ENCODE results near the gene RAN.
"Not testable (repeated sequence)": the region's sequence is repeated elsewhere in the genome, so short reads cannot be mapped to it uniquely, and the experiment has no call there.

Gene RAN

DNA sequence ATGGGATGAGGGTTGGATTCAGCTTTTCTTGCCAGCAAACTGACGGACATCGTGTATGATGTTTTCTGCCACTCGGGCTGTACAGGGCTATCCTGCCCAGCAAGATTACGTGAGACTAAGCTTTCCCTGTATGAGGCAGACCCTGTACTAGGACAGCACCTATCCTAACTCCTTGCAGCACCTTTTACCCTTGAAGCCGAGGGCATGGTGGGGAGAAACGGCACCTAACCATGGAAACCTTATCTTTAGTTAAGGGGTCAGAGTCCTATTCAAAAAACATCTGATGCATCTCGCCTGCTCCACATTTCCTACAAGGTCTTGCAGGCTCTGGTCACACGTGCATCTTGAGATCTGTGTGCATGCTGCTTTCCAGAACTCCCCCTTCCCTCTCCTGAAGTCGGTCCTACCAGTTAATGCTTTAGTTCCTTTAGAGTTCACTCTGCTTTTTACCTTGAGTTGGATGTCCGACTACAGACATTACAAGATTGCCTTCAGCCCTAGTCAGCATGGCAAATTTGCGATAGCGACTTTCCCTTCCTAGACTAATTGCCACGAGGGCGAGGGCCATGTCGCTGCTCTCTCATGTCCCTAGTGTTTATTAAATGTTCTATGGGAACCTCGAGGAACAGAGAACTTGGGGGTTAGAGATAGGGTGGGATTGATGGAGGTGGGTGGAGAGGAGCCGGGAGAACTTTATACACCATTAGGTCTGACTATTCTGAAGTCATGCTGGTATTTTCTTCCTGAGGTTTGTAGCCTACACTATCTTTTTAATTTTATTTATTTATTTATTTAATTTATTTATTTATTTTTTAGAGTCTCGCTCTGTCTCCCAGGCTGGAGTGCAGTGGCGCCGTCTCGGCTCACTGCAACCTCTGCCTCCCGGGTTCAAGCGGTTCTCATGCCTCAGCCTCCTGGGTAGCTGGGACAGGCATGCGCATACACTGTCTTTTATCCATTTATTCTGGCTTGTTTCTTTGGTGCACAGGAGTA, 6.6 kb downstream of the RAN start:
- DNase-seq (ENCODE audit: low read depth in 2 of 2): no peak

DNA sequence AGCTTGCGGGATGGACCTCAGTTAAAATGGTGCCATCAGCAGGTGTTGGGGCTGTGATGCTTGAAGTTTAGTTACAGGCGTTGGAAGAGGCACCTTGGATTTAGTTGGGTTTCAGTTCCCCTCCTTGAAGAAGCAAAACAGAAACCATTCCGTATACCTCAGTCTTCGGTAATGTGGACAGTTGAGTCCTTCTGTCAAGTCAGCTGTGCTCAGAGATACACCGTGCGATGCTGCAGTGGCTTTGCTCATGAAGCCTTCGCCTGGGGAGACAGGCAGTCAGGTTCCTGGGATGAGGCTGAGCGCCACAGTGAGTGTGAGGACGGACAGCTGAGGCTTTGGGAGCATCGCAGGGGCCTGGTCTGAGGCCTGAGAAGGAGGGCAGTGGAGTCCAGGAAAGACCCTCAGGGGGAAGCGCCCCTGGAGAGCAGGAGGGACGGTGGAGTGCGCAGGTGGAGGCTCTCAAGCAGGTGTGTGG, 7.4 kb downstream of the RAN start:
- no peak for DNase-seq (ENCODE audit: low read depth in 2 of 2)

DNA sequence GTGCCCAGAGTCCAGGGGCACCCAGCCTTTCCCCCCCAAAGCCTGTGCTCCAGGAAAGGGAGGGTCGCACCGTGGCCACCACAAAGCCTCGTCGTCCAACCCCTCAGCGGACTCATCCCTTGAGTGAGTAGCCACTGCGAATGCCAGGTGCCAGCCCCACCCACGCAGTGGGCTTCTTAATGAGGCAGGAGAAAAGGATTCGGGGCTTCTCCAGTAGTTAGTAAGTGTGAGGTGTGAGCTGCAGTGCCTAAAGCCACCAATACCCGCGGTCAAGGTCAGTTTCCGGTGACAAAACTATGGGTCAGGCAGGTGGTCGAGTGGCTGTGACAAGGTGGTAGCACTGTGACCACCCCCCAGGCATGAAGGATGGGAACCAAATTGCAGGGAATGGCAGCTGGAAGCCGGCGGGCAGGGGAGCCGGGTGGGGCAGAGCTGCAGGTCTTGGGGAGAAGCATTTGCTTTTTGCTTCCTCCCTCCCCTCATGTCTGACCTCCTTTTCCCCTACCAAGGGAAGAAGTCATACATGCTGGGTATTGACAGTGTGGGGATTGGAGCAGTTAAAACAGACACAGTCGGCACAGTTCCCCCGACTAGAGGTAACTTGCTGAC, 8.0 kb downstream of the RAN start:
- no peak for DNase-seq (ENCODE audit: low read depth in 2 of 2)

DNA sequence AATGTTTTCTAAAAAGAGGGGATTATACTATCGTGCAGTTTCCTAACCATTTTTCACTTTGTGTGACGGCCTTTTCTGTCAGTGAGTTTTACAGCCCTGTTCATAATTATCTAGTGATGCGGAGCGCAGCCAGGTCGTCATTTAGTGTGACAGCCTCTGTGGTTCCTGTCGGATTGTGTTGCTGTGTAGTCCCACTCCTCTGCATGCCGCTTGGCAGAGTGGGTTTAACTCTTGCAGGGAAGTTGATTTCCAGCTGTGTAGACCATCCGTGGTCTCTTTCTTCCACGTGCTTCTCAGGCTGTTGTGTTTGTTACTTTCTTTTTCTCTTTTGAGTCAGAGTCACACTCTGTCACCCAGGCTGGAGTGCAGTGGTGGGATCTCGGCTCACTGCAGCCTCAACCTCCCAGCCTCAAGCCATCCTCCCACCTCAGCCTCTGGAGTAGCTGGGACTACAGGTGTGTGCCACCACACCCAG, 8.6 kb downstream of the RAN start:
- no peak for DNase-seq (ENCODE audit: low read depth in 2 of 2)

DNA sequence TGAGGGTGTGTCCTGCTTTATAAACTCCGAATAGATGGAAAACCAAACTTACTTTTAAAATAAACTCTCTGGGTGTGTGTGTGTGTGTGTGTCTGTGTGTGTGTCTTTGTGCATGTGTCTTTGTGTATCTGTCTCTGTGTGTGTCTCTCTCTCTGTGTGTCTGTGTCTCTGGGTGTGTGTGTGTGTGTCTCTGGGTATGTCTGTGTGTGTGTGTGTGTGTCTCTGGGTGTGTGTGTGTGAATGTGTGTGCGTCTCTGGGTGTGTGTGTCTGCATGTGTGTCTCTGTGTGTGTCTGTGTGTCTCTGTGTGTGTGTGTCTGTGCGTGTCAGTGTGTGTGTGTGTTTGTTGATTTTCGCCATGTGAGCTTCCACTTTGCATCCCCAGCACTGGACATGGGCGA, 9.2 kb downstream of the RAN start:
- DNase-seq (ENCODE audit: low read depth in 2 of 2): no peak

DNA sequence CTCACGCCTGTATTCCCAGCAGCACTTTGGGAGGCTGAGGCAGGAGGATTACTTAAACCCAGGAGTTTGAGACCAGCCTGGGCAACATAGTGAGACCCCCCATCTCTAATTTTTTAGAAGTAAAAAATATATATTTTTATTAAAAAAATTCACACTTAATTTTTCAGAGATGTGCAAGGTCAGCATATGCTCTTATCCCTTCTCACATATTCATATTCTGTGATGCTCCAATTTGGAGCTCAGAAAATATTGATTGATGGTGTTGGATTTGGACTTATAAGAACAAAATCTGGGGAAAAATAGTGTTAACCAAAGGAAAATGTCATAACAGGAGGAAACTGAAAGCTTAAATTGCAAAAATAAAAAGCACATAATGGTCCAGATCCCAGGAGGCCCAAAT, 9.7 kb downstream of the RAN start:
- DNase-seq (ENCODE audit: low read depth in 2 of 2): no peak

DNA sequence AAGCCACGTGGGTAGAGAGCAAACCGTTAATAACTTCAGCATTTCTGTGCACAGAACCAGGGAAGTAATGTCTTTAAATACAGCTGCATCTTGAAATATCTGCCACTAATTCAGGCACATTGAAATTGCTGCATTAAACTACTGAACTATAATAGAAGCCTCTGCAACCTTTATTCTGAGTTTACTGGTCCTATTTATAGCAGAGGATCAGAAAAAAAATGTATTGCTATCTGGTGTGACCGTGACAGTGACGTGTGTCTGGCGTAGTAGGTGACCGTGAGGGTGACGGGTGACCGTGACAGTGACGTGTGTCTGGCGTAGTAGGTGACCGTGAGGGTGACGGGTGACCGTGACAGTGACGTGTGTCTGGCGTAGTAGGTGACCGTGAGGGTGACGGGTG, 15.3 kb downstream of the RAN start:
- not testable (repeated sequence) for DNase-seq (ENCODE audit: low read depth in 2 of 2)

DNA sequence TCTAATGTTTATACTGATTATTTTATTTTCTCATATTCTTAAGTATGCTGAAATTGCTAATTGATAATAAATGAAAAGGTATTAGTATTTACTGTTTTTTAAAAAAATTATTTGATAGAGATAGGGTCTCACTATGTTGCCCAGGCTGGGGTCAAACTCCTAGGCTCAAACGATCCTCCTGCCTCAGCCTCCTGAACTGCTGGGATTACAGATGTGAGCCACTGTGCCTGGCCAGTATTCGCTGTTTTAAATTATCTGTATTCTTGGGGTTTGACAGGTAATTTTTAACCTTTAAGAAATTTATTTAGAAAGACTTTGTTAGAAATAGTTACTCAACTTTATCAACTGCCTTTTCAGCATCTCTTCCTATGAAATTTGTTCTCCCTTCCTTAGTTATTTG, 32.2 kb downstream of the RAN start:
- DNase-seq (ENCODE audit: low read depth in 2 of 2): no peak

DNA sequence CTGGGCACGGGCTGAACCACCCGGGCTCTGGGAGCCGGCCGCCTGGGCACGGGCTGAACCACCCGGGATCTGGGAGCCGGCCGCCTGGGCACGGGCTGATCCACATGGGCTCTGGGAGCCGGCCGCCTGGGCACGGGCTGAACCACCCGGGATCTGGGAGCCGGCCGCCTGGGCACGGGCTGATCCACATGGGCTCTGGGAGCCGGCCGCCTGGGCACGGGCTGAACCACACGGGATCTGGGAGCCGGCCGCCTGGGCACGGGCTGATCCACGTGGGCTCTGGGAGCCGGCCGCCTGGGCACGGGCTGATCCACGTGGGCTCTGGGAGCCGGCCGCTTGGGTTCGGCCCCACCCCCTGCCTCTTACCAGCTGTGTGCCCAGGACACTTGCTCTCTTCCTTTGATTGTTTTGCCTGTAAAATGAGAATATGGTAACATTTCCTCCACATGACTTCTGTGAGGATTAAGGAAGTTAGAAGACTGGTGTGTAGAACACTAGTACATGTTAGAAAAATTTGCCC, 33.1 kb downstream of the RAN start:
- not testable (repeated sequence) for DNase-seq (ENCODE audit: low read depth in 2 of 2)

DNA sequence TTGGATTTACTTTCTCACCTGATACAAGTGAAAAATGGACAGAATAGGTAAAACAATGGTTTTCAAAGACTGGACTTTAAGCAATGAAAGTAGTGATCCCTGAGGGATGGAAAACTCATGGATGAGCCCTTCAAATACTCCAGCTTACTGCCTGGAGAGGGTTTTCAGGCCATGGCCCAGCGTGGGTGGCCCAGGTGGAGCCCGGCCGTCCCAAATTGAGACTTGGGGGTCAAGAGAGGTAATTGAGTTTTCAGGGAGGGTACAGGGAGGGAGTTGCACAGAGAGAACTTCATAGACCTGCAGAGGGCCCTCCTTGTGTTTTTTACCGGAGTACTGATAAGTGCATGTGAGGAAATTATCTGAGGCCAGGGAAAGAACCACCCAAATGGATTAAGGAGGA, 37.2 kb downstream of the RAN start:
- DNase-seq (ENCODE audit: low read depth in 2 of 2): no peak

DNA sequence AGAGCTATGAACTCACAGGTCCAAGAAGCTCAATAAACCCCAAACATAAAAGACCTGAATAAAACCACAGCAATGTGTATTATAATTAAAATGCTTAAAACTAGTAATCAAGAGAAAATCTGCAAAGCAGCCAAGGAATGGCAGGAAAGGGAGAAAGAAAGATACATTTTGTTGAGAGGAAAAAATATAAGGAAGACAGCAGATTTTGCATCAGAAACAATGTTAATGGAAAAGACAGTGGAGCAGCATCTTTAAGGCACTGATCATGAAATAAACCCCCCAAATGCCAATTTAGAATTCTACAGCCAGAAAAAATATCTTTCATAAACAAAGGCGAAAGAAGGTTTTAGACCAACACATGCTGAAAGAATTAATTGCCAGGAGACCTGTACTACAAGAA, 39.3 kb downstream of the RAN start:
- DNase-seq (ENCODE audit: low read depth in 2 of 2): no peak

DNA sequence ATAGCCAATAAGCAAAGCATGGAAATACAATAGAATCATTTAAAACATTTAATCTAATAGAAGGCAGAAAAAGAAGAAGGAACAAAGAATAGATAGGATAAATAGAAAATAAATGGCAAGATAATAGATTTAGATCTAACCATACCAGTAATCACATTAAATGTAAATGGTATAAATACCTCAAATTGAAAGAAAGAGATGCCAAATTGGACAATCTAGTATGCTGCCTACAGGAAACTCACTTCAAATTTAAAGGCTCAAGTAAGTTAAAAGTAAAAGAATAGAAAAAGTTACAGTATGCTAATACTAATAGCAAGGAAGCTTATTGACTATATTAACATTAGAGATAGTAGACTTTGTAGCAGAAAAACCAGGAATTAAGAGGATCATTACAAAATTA, 40.1 kb downstream of the RAN start:
- DNase-seq (ENCODE audit: low read depth in 2 of 2): no peak

DNA sequence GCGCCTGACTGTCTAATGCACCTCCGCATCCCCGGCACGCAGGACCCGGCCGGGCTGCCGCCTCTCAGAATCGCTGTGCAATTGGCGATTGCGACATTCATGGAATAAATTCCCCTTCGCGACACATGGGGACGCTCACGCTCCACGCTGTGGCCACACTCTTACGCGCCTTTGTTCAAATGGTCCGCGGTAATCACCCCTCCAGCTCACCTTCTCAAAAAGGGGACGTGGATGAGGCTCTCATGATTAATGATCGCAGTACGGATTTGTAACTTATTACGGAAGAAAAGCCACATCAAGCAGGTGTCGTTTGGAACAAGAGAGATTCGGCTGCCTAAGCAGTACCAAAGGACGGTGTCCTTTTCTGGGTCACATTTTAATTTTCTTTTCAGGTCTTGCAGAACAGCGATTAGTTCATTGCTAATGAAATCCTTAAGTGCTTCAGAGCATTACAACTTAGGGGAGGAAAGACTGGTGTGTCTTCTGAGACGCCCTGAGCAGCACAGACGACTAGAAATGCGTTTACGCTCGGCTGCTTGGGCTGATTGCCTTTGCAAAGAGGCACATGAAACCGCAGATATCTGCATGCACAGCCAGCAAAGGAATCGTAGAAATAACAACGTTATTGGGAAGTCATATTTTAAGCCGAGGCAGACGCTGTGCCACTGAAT, 44.5 kb downstream of the RAN start:
- peak in 1 of 2 experiments; percentile 17 for DNase-seq (ENCODE audit: low read depth in 2 of 2)

DNA sequence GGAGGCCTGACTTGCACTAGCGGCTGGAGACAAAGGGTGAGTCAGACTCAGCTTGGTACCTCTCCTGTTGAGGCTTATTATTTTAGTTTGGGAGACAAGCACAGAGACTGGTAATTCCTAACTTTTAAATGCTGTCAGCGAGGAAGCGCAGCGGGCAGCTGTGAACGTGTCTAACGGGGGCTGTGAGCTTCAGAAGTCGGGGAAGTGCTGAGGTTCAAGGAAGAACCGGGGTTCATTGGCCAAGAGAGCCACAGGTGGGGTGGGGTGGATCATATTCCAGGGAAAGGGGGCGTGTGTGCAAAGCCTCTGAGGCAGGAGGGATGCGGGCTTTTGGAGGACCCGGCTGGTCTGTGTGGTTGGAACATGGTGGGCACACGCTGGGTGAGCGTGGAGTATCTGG, 45.7 kb downstream of the RAN start:
- no peak for DNase-seq (ENCODE audit: low read depth in 2 of 2)

DNA sequence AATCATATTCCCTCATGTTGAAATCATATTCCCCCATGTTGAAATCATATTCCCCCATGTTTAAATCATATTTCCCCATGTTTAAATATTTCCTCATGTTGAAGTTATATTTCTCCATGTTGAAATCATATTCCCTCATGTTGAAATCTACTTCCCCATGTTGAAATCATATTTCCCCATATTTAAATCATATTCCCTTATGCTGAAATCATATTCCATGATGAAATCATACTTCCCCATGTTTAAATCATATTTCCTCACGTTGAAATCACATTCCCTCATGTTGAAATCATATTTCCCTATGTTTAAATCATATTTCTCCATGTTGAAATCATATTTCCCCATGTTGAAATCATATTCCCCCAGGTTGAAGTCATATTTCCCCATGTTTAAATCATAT, 47.2 kb downstream of the RAN start:
- DNase-seq (ENCODE audit: low read depth in 2 of 2): no peak

DNA sequence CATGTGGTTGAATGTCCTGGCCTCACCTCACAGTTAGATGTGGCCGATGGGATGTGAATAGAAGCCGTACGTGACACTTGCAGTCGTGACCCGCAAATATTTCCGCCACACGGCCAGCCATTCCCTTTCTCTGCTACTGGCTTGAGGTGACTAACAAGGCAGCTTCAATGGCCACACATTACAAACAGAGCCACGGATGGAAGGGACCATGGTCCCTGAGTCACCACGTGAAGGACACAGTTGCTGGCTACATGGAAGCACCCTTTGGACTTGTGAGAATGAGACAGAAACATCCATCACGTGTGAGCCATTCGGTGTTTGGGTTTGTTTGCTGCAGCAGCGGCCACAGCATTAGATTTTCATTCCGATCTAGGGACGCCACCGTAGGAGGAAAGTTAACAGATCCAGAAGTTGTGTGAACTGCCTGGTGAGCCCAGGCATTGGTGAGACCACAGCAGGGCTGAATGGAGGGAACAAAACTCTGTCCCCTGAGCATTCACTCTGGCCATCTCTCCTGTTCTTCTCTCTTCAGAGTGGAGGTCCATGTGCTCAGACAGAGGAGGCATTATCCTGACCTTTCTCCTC, 48.3 kb downstream of the RAN start:
- DNase-seq (ENCODE audit: low read depth in 2 of 2): no peak

DNA sequence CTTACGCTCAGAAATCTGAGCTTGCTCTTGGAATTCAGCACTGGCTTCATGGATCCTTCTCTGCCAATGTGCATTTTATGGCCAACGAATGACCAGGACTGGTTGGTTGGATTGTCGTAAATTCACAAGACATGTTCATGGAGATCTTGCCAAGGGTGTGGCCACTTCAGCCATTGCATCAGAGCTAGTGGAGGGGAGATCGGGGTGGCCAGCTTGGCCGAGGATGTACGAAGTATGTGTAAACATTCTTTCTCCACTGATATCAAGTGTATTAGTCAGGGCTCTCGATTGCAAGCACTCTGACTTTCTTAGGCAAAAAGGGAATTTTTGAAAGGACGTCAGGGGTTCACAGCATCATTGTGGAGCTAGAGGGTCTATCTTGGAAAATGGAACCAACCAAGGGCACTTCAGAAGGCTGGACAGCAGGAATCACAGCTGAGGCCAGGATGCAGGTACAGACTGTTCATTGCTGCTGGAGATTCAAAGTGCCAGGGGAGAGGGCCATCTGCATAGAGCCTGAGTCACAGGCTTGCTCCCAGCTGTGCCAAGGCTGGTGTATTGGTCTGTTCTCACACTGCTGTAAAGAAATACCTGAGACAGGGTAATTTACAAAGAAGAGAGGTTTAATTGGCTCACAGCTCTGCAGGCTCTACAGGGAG, 49.0 kb downstream of the RAN start:
- DNase-seq (ENCODE audit: low read depth in 2 of 2): no peak

DNA sequence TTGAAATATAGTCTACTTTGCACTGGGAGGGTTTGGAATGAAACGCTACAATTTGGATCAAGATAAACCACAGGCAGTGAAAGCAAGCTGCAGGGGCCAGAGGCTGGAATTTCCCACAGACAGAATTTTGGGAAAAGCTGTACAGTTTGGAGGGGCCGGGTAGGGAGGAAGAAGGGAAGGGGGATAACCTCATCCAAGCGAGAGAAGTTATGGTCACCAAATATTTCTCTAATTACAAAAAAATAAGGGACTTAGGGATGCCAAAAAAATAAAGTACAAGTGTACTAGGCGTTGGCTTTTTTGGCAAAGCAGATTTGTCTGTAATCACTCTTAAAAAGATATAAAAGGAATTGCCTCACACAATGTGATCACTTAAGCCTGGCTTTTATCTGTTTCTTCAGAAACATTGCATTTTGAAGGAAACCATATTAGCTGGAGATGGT, 50.7 kb downstream of the RAN start:
- DNase-seq (ENCODE audit: low read depth in 2 of 2): no peak

DNA sequence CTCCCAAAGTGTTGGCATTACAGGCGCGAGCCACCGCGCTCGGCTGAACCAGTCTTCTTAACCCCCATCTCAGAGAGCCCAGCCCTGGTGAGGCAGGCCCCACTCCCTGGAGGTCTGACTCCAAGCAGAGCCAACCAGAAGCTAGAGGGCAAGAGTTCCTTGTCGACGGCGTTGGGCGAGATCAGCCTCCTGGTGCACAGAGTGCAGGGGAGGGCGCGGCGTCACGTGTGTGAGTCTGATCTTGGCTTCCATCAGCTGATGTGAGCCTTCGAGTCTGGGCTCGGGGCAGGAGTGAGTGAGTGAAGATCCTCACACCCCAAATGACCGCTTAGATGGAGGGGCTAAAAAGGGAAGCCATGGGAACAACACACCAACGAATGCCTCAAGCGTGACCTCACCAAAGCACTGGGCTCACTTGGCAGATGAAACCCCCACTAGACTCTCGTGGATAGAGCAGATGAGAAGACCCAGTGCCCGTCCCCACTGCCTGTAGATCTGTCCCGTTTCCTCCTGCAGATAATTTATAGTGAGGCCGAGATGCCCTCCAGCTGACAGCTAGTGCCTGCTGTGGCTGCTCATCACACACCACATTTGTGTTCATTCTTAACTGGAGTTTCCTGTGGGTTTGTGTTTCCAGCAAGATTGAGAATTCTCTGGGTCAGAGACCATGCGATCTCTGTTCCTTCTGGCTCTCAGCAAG, 53.2 kb downstream of the RAN start:
- no peak for DNase-seq (ENCODE audit: low read depth in 2 of 2)

DNA sequence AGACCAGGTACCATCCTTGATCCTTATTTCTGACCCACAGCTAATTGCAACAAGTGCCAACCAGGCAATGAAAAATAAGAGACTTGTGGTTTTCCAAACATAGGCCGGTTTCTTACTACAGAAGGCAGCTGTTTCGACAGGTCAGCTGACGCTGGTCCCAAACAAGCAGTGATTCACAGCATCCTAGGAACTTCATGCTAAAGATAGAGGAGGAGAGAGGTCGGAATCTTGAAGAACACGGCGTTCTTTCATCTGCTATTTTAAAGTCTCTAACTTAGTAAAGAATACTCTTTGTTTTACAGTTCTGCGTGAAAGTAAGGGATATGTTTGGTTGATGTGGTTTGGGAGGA, 53.8 kb downstream of the RAN start:
- DNase-seq (ENCODE audit: low read depth in 2 of 2): no peak

Data from stimulated activated CD4-positive, alpha-beta T cell treated with anti-CD3 and anti-CD28 coated beads, Interleukin-12 subunit alpha, Interleukin-12 subunit beta, amount 100 ng/mL, for 24 hours (primary cell).